PC-9 (cell line): ENCODE data around the gene ATXN2L. TPM values are rescaled to one million over a fixed set of nuclear protein-coding genes. Genes with fewer than 3 reads are reported as not detected.
A peak's percentile ranks its signal among the peaks of the same experiment; 100 is the strongest.

ENCODE experiments used
- BruUV-seq: library from RNA; stranded (reverse); fragments of 400-500 nt; replicated peaks from 2 replicates; lab custom pipeline; 2021; lab: Mats Ljungman, UMichigan
- CTCF ChIA-PET: fragments of 300-600 bp; sonication (Branson Sonifier 250); formaldehyde crosslinking; loops from one replicate; lab custom pipeline; 2022; ENCODE audit warnings: antibody characterized with exemption; lab: Charles Lee
- POLR2A ChIA-PET: fragments of 300-600 bp; sonication (Branson Sonifier 250); formaldehyde crosslinking; loops from one replicate; lab custom pipeline; 2022; ENCODE audit warnings: antibody characterized with exemption; ENCODE audit not compliant: unreplicated experiment; lab: Charles Lee
- DNase-seq, 2 experiments: peaks; one replicate each; pipeline versions ENCODE4 v3.0.0 to v3.0.0-alpha.2; 2015 to 2022; ENCODE audit warnings: mixed read lengths in 1 of 2
- H2AFZ ChIP-seq: fragments of 200-600 bp; sonication (generic); 2 replicates; pipeline ENCODE4 v1.8.1; 2017; ENCODE audit warnings: antibody characterized with exemption
- H3F3A ChIP-seq: fragments of 200-600 bp; sonication (generic); 2 replicates; pipeline ENCODE4 v1.8.1; 2017; ENCODE audit warnings: antibody characterized with exemption, mild to moderate bottlenecking, low read depth; ENCODE audit not compliant: insufficient read depth
- H3K27ac ChIP-seq: fragments of 200-600 bp; sonication (generic); 2 replicates; pipeline ENCODE4 v1.6.1; 2016; ENCODE audit warnings: mixed run types
- H3K27me3 ChIP-seq: fragments of 200-600 bp; sonication (generic); 2 replicates; pipeline ENCODE4 v1.6.1; 2016; ENCODE audit warnings: low read depth, mixed run types; ENCODE audit not compliant: insufficient read depth
- H3K36me3 ChIP-seq: fragments of 200-600 bp; sonication (generic); 2 replicates; pipeline ENCODE4 v1.6.1; 2016; ENCODE audit warnings: low read depth, mixed run types
- H3K4me1 ChIP-seq: fragments of 200-600 bp; sonication (generic); replicated peaks from 2 replicates; pipeline ENCODE4 v1.6.1; 2016; ENCODE audit warnings: mixed run types; ENCODE audit not compliant: insufficient read depth
- H3K4me2 ChIP-seq: fragments of 200-600 bp; sonication (generic); 2 replicates; pipeline ENCODE4 v1.6.1; 2017; ENCODE audit warnings: mixed run types
- H3K4me3 ChIP-seq: fragments of 200-600 bp; sonication (generic); 2 replicates; pipeline ENCODE4 v1.6.1; 2016; ENCODE audit warnings: mixed run types
- H3K79me2 ChIP-seq: fragments of 200-600 bp; sonication (generic); 2 replicates; pipeline ENCODE4 v1.6.1; 2017; ENCODE audit warnings: low read depth, mixed run types
- H3K9me2 ChIP-seq: fragments of 200-600 bp; sonication (generic); 2 replicates; pipeline ENCODE4 v1.8.1; 2017; ENCODE audit warnings: mild to moderate bottlenecking; ENCODE audit not compliant: insufficient read depth
- H3K9me3 ChIP-seq: fragments of 200-600 bp; sonication (generic); 2 replicates; pipeline ENCODE4 v1.8.1; 2016; ENCODE audit warnings: low read depth; ENCODE audit not compliant: insufficient read depth
- H4K20me1 ChIP-seq: fragments of 200-600 bp; sonication (generic); 2 replicates; pipeline ENCODE4 v1.8.1; 2017; ENCODE audit not compliant: insufficient read depth
- EZH2 ChIP-seq: fragments of 200-600 bp; sonication (generic); IDR thresholded peaks from 2 replicates; pipeline ENCODE4 v1.8.0; 2017; ENCODE audit warnings: antibody characterized with exemption, low read depth
- intact Hi-C: fragments of 100-400 bp; cut with micrococcal nuclease; formaldehyde crosslinking; loops from one replicate; pipeline ENCODE4 v1.10.0; 2022; ENCODE audit not compliant: unreplicated experiment
- total RNA-seq: library from RNA; stranded (reverse); gene quantifications from 2 replicates; pipeline ENCODE4 v1.2.3, GENCODE V29; 2021
- TF ChIP-seq, protein P1 (sequence below): fragments of 200-600 bp; sonication (generic); conservative IDR thresholded peaks from 2 replicates; pipeline ENCODE4 v1.6.1; 2017; ENCODE audit warnings: mixed run types, antibody characterized with exemption, mild to moderate bottlenecking, moderate library complexity

ATXN2L gene
- total RNA-seq, 1 experiment from 2014 or later: 356 TPM

DNA sequence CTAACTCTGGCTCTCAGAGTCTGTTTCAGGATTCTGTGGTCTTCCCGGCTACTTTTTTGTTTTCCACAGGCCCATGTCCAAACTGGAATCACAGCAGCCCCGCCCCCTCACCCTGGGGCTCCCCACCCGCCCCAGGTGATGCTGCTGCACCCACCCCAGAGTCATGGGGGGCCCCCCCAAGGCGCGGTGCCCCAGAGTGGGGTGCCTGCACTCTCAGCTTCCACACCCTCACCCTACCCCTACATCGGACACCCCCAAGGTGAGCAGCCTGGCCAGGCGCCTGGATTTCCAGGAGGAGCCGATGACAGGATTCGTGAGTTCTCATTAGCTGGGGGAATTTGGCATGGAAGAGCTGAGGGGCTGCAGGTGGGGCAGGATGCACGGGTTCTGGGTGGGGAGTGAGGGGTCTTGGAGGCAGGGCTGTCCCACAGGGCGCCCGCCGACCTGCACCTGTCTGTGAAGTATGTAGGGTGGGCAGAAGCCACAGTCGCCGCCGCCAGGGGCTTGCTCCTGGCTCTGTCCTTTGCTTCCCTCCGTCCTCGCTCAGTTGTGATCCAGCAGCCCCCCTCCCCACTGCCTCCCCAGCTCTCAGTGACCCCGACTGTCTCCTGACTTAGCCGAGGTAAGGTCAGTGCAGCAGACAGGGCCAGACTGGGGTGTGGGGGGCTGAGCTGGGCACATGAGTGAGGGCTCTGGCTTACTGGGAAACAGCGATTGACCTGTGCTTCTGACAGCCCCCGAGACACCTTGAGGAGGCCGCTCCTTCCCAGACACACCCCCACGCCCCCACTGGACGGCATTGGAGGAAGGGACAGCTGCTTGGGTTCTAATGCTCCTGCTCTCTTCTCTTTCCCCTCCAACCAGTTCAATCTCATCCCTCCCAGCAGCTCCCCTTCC, 13.3 kb downstream of the ATXN2L start:
- H3K9me2 ChIP-seq: no peaks in the 10 kb centered on the region
- H2AFZ ChIP-seq: no peak overlapping the region
- TF ChIP-seq, protein P1, sequence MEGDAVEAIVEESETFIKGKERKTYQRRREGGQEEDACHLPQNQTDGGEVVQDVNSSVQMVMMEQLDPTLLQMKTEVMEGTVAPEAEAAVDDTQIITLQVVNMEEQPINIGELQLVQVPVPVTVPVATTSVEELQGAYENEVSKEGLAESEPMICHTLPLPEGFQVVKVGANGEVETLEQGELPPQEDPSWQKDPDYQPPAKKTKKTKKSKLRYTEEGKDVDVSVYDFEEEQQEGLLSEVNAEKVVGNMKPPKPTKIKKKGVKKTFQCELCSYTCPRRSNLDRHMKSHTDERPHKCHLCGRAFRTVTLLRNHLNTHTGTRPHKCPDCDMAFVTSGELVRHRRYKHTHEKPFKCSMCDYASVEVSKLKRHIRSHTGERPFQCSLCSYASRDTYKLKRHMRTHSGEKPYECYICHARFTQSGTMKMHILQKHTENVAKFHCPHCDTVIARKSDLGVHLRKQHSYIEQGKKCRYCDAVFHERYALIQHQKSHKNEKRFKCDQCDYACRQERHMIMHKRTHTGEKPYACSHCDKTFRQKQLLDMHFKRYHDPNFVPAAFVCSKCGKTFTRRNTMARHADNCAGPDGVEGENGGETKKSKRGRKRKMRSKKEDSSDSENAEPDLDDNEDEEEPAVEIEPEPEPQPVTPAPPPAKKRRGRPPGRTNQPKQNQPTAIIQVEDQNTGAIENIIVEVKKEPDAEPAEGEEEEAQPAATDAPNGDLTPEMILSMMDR: no peak
- TF ChIP-seq EZH2: no peak
- peaks cover 63% of the 10 kb centered on the region for H4K20me1 ChIP-seq
- H3K4me3 ChIP-seq: no peak overlapping the region
- intact Hi-C loops: no loop called here
- no peaks in the 10 kb centered on the region for H3K4me1 ChIP-seq
- no peak for DNase-seq
- H3F3A ChIP-seq: peaks cover 93% of the 10 kb centered on the region
- H3K36me3 ChIP-seq: peaks cover 52% of the 10 kb centered on the region
- H3K9me3 ChIP-seq: no peaks in the 10 kb centered on the region
- H3K27ac ChIP-seq: no peak overlapping the region
- ChIA-PET CTCF (interaction anchor here (1.1 kb wide), 1 partner anchor 143 kb away, joined by 4 read pairs; no protein-coding TSS in a partner anchor), POLR2A (no interaction called here)
- 0 out of 2 replicates have a peak, but pooled peaks cover 1% of the 10 kb centered on the region for H3K79me2 ChIP-seq
- H3K27me3 ChIP-seq: no peaks in the 10 kb centered on the region
- BruUV-seq: no TSS peak
- no peak overlapping the region for H3K4me2 ChIP-seq

DNA sequence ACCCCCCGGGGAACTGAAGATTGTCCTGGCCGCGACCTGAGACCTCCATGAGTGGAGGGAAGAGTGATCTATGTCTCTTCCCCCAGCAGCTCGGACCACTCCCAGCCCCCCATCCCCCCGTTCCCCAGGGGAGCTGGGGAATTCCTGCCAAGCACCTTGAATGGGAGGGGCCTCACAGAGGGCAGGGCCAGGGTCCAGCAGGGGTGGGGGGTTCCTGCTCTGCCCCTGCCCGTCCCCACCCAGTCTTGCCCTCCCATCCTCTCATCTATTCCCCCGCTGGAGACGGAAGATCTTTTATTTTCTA, 13.9 kb downstream of the ATXN2L start:
- Histone ChIP-seq H3K4me1 (no peaks in the 10 kb centered on the region), H4K20me1 (peaks cover 57% of the 10 kb centered on the region), H3F3A (peaks cover 93% of the 10 kb centered on the region), H3K4me2 (no peak overlapping the region), H3K27me3 (no peaks in the 10 kb centered on the region), H3K9me3 (no peaks in the 10 kb centered on the region), H3K9me2 (no peaks in the 10 kb centered on the region), H3K4me3 (no peak overlapping the region), H3K27ac (no peak overlapping the region), H2AFZ (no peak overlapping the region), H3K79me2 (no peaks in the 10 kb centered on the region), H3K36me3 (peaks cover 46% of the 10 kb centered on the region)
- intact Hi-C loops: no loop called here
- no peak for DNase-seq
- CTCF ChIA-PET: no interaction called here
- POLR2A ChIA-PET: no interaction called here
- no TSS peak for BruUV-seq
- TF ChIP-seq EZH2: no peak
- TF ChIP-seq, protein P1: no peak

DNA sequence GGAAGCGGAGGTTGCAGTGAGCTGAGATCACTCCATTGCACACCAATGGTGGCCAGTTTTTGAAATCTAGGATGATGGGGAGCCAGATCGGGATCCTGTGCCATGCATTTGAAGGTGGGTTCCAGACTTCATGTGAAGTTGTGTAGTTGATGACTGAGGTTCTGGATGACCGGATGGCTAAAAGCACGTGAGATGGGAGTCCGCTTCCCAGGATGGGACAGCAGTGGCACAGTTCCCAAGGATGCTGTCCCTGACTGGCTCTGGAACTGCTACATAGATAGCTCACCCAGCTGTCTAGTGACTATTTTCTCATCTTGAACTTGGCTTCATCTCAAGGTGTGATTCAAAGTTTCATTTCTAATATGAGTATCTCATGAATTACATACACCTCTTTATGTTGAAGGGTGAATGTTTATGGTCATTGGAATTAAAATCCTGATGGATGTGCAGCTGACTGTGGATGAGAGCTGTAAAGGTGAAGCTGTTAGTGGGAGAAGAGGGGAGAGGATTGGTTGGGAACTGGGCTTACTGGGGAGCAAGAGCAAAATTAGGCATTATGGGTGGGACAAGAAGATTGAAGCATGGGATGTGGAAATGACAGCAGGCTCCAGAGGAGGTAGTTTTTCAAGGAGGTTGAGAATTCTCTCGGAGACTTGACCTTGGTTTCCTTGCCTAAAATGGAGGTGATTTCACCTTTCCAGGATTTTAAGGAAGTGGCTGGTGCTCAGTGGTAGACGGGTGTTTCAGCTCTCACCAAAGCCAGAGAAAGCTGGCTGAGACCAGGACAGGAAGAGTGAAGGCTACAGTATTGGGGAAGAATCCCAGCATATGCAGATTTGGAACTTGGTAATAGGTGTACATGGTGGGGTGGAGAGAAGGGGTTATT, 15.1 kb downstream of the ATXN2L start:
- ChIA-PET POLR2A (no interaction called here), CTCF (no interaction called here)
- peaks cover 42% of the 10 kb centered on the region for H3K36me3 ChIP-seq
- H3K9me3 ChIP-seq: no peaks in the 10 kb centered on the region
- no peaks in the 10 kb centered on the region for H3K9me2 ChIP-seq
- H3F3A ChIP-seq: peaks cover 93% of the 10 kb centered on the region
- no TSS peak for BruUV-seq
- no peak overlapping the region for H2AFZ ChIP-seq
- no peaks in the 10 kb centered on the region for H3K27me3 ChIP-seq
- no peaks in the 10 kb centered on the region for H3K4me1 ChIP-seq
- no peak overlapping the region for H3K4me2 ChIP-seq
- DNase-seq: no peak
- TF ChIP-seq, protein P1: no peak
- no peak for TF ChIP-seq EZH2
- H3K79me2 ChIP-seq: no peaks in the 10 kb centered on the region
- H3K27ac ChIP-seq: 0 out of 2 replicates have a peak overlapping the region, but pooled peaks have one; percentile 2
- intact Hi-C loops: no loop called here
- no peak overlapping the region for H3K4me3 ChIP-seq
- H4K20me1 ChIP-seq: peaks cover 45% of the 10 kb centered on the region
